H1 (cell line): ENCODE data around the gene SLC22A31. TPM values are rescaled to one million over a fixed set of nuclear protein-coding genes. Genes with fewer than 3 reads are reported as not detected.

ENCODE experiments used
- CTCF ChIA-PET: fragments of 300-600 bp; sonication (Branson Sonifier 250); formaldehyde crosslinking; loops from one replicate; lab custom pipeline; 2021; ENCODE audit not compliant: partially characterized antibody; lab: Charles Lee
- POLR2A ChIA-PET: fragments of 300-600 bp; sonication (Branson Sonifier 250); formaldehyde crosslinking; loops from one replicate; lab custom pipeline; 2021; ENCODE audit warnings: inconsistent platforms; ENCODE audit not compliant: partially characterized antibody; lab: Charles Lee
- DNase-seq, 2 experiments: peaks; one replicate each; pipeline versions ENCODE4 v3.0.0 to v3.0.0-alpha.2; 2010 to 2022; ENCODE audit warnings: low spot score in 2 of 2, low read depth in 1 of 2, mixed read lengths in 1 of 2
- FAIRE-seq: peaks from 2 replicates; lab custom pipeline; 2011; peaks lifted over from hg19 to GRCh38; lab: Jason Lieb, UNC
- H2AFZ ChIP-seq: 2 replicates; pipeline ENCODE4 v1.8.1; 2012; ENCODE audit warnings: low read length, inconsistent platforms
- H2AK5ac ChIP-seq: 2 replicates; pipeline ENCODE4 v1.6.1; 2013; ENCODE audit warnings: low read depth, low read length
- H2BK120ac ChIP-seq: replicated peaks from 2 replicates; pipeline ENCODE3; 2013; ENCODE audit warnings: low read depth, low read length, inconsistent platforms
- H2BK12ac ChIP-seq: 2 replicates; pipeline ENCODE4 v1.6.1; 2013; ENCODE audit warnings: low read depth, low read length
- H2BK15ac ChIP-seq: 2 replicates; pipeline ENCODE4 v1.6.1; 2013; ENCODE audit warnings: low read length
- H2BK20ac ChIP-seq: 2 replicates; pipeline ENCODE4 v1.6.1; 2013; ENCODE audit warnings: low read length
- H2BK5ac ChIP-seq: 2 replicates; pipeline ENCODE4 v1.6.1; 2013; ENCODE audit warnings: low read depth, low read length
- H3K14ac ChIP-seq: 2 replicates; pipeline ENCODE4 v1.6.1; 2013; ENCODE audit warnings: inconsistent platforms; ENCODE audit not compliant: insufficient read length
- H3K18ac ChIP-seq: 2 replicates; pipeline ENCODE4 v1.6.1; 2013; ENCODE audit warnings: low read length; ENCODE audit errors: extremely low read depth
- H3K23ac ChIP-seq: 2 replicates; pipeline ENCODE4 v1.6.1; 2013; ENCODE audit warnings: inconsistent platforms; ENCODE audit not compliant: insufficient read length
- H3K23me2 ChIP-seq: 2 replicates; pipeline ENCODE4 v1.6.1; 2013; ENCODE audit warnings: low read depth, low read length
- H3K27ac ChIP-seq: 2 replicates; pipeline ENCODE4 v1.6.1; 2011; ENCODE audit warnings: low read depth, low read length, inconsistent platforms
- H3K27me3 ChIP-seq, 4 experiments: replicated peaks in 1 of 4; 1 replicate in 1 of 4; 2 replicates in 3 of 4; pipeline versions ENCODE4 v1.6.1 to v1.8.1; 2011 to 2013; ENCODE audit warnings: low read length in 3 of 4, mild to moderate bottlenecking in 3 of 4, inconsistent platforms in 2 of 4, mixed read lengths in 2 of 4, moderate library complexity in 1 of 4; ENCODE audit not compliant: control insufficient read depth in 3 of 4, insufficient read depth in 3 of 4; ENCODE audit errors: extremely low read depth in 1 of 4
- H3K36me3 ChIP-seq, 4 experiments: 2 replicates each; pipeline versions ENCODE4 v1.6.1 to v1.8.1; 2011 to 2013; ENCODE audit warnings: mild to moderate bottlenecking in 4 of 4, low read length in 3 of 4, moderate library complexity in 2 of 4, control low read depth in 1 of 4, inconsistent platforms in 1 of 4; ENCODE audit not compliant: insufficient read depth in 4 of 4, control insufficient read depth in 2 of 4
- H3K4ac ChIP-seq: replicated peaks from 2 replicates; pipeline ENCODE3; 2013; ENCODE audit warnings: low read length, low read depth, mixed read lengths, inconsistent platforms; ENCODE audit not compliant: insufficient read length
- H3K4me1 ChIP-seq, 4 experiments: replicated peaks in 1 of 4; 1 replicate in 1 of 4; 2 replicates in 3 of 4; pipeline versions ENCODE4 v1.6.1 to v1.8.1; 2011 to 2013; ENCODE audit warnings: low read length in 3 of 4, inconsistent platforms in 2 of 4, mixed read lengths in 1 of 4; ENCODE audit not compliant: insufficient read depth in 4 of 4, control insufficient read depth in 3 of 4
- H3K4me2 ChIP-seq, 2 experiments: 2 replicates each; pipeline versions ENCODE4 v1.6.1 to v1.8.1; 2011 to 2013; ENCODE audit warnings: low read depth in 2 of 2, low read length in 2 of 2, control low read depth in 1 of 2, inconsistent platforms in 1 of 2, mild to moderate bottlenecking in 1 of 2; ENCODE audit not compliant: insufficient read depth in 1 of 2
- H3K4me3 ChIP-seq, 4 experiments: fragments of 200-600, 300-600 bp in 1 of 4; sonication (generic), shearing (Covaris generic), sonication (Bioruptor Twin) in 1 of 4; 2 replicates each; pipeline versions ENCODE4 v1.5.1 to v1.8.1; 2011 to 2016; ENCODE audit warnings: low read length in 4 of 4, low read depth in 3 of 4, control low read depth in 2 of 4, inconsistent platforms in 2 of 4, mild to moderate bottlenecking in 2 of 4, mixed read lengths in 1 of 4, moderate library complexity in 1 of 4; ENCODE audit not compliant: insufficient read depth in 2 of 4; ENCODE audit errors: extremely low read depth in 1 of 4
- H3K56ac ChIP-seq: replicated peaks from 2 replicates; pipeline ENCODE3; 2013; ENCODE audit warnings: low read depth, mild to moderate bottlenecking, mixed read lengths, low read length, inconsistent platforms; ENCODE audit not compliant: insufficient read length
- H3K79me1 ChIP-seq: 2 replicates; pipeline ENCODE4 v1.6.1; 2013; ENCODE audit warnings: low read depth, low read length, control low read depth
- H3K79me2 ChIP-seq, 2 experiments: 2 replicates each; pipeline versions ENCODE4 v1.6.1 to v1.8.1; 2012 to 2013; ENCODE audit warnings: low read length in 2 of 2, mild to moderate bottlenecking in 2 of 2, inconsistent platforms in 1 of 2; ENCODE audit not compliant: insufficient read depth in 2 of 2, control insufficient read depth in 1 of 2
- H3K9ac ChIP-seq, 4 experiments: replicated peaks in 1 of 4; 1 replicate in 1 of 4; 2 replicates in 3 of 4; pipeline versions ENCODE4 v1.6.1 to v1.8.1; 2011 to 2013; ENCODE audit warnings: low read depth in 3 of 4, low read length in 3 of 4, control low read depth in 2 of 4, mild to moderate bottlenecking in 2 of 4, moderate library complexity in 2 of 4, inconsistent platforms in 1 of 4; ENCODE audit errors: extremely low read depth in 1 of 4
- H3K9me3 ChIP-seq, 2 experiments: 2 replicates each; pipeline versions ENCODE4 v1.6.1 to v1.8.1; 2012 to 2013; ENCODE audit warnings: mild to moderate bottlenecking in 2 of 2, moderate library complexity in 2 of 2, control low read depth in 1 of 2, inconsistent platforms in 1 of 2, low read depth in 1 of 2, low read length in 1 of 2, mixed read lengths in 1 of 2; ENCODE audit not compliant: insufficient read depth in 2 of 2
- H4K20me1 ChIP-seq, 2 experiments: replicated peaks in 1 of 2; 2 replicates each; pipeline versions ENCODE3 to v1.8.1; 2011 to 2013; ENCODE audit warnings: inconsistent platforms in 2 of 2, low read length in 2 of 2, mild to moderate bottlenecking in 1 of 2; ENCODE audit not compliant: insufficient read depth in 2 of 2, control insufficient read depth in 1 of 2
- H4K5ac ChIP-seq: 2 replicates; pipeline ENCODE4 v1.6.1; 2013; ENCODE audit warnings: low read length, low read depth, mixed read lengths, inconsistent platforms; ENCODE audit not compliant: insufficient read length
- H4K8ac ChIP-seq: 2 replicates; pipeline ENCODE4 v1.8.0; 2013; ENCODE audit warnings: mild to moderate bottlenecking, moderate library complexity, low read length, inconsistent platforms; ENCODE audit not compliant: insufficient read depth; ENCODE audit errors: extremely low read depth
- H4K91ac ChIP-seq: replicated peaks from 2 replicates; pipeline ENCODE3; 2013; ENCODE audit warnings: low read length, mixed read lengths, inconsistent platforms; ENCODE audit not compliant: insufficient read length
- ATF3 ChIP-seq: IDR thresholded peaks from 2 replicates; pipeline ENCODE4 v1.6.1; 2011; ENCODE audit warnings: low read depth, mild to moderate bottlenecking, low read length; ENCODE audit not compliant: insufficient read depth
- EGR1 ChIP-seq: IDR thresholded peaks from 2 replicates; pipeline ENCODE4 v1.6.1; 2011; ENCODE audit warnings: low read depth, low read length, borderline replicate concordance
- KDM4A ChIP-seq: IDR thresholded peaks from one replicate; pipeline ENCODE4 v1.7.1; 2012; ENCODE audit warnings: low read depth, mild to moderate bottlenecking, moderate library complexity, low read length, inconsistent platforms; ENCODE audit not compliant: severe bottlenecking
- POLR2A ChIP-seq, 2 experiments: IDR thresholded peaks; 1 replicate in 1 of 2; 2 replicates in 1 of 2; pipeline ENCODE4 v1.6.1; 2011; ENCODE audit warnings: low read depth in 2 of 2, low read length in 2 of 2, mild to moderate bottlenecking in 2 of 2; ENCODE audit errors: control extremely low read depth in 1 of 2
- POLR2AphosphoS5 ChIP-seq: IDR thresholded peaks from 2 replicates; pipeline ENCODE4 v1.6.1; 2011; ENCODE audit warnings: low read depth, low read length
- WGBS, 2 experiments: shearing (Covaris generic) in 1 of 2; methylation state at CpG; one replicate each; pipeline versions ENCODE4 v1.1.6 to v1.1.7; 2013 to 2015; ENCODE audit warnings: low lambda C conversion rate in 2 of 2, mixed read lengths in 2 of 2, inconsistent platforms in 1 of 2, low coverage in 1 of 2, missing lambda C conversion rate in 1 of 2; ENCODE audit not compliant: insufficient replicate concordance in 2 of 2, insufficient coverage in 1 of 2, insufficient read length in 1 of 2; ENCODE audit errors: extremely low coverage in 1 of 2, missing lambda C conversion rate in 1 of 2; 5-methylcytosine and 5-hydroxymethylcytosine counted together
- polyA plus RNA-seq, 7 experiments: library from polyadenylated mRNA; depleted of rRNA in 3 of 7; stranded (reverse) in 5 of 7; unstranded in 2 of 7; fragments of >200 nt in 5 of 7; fragments of 200-250 nt in 2 of 7; gene quantifications; 1 replicate in 5 of 7; 2 replicates in 1 of 7; 4 replicates in 1 of 7; pipeline versions ENCODE4 v1.2.1 to v1.2.3, GENCODE V29; 2011 to 2013; ENCODE audit warnings: missing spikeins in 2 of 7, mixed read lengths in 2 of 7
- total RNA-seq: library from RNA; stranded (reverse); fragmentation: NEBNext Ultra II Directional; extraction: Animal tissue kit (Norgen Biotek cat#: 25700); gene quantifications from 2 replicates; pipeline ENCODE4 v1.2.1, GENCODE V29; 2021

SLC22A31 gene
- total and polyA plus RNA-seq, 2 of the 8 experiments (the other 6 are each of a cell fraction or from before 2014, with no cell fraction given): 7.7 to 10.6 TPM

- H3K4me1 ChIP-seq: no peaks in the 10 kb centered on the region
- H3K27me3 ChIP-seq: peaks cover 0 to 6% (median 1%) of the 10 kb centered on the region in 4 experiments; a peak in 3 of 7 replicates
- no peak for FAIRE-seq
- H4K8ac ChIP-seq: no peak overlapping the region
- TF ChIP-seq KDM4A: no peak
- TF ChIP-seq EGR1: no peak
- TF ChIP-seq POLR2AphosphoS5: peak; percentile 40; the same call in 1 of the 2 replicates
- no peak for TF ChIP-seq ATF3
- TF ChIP-seq POLR2A (IDR thresholded peaks at IDR 0.05; ENCODE audit: control extremely low read depth in 1 of 2, low read depth in 2 of 2, low read length in 2 of 2): 0 out of 3 replicates have a peak, but pooled peaks of 1 of the 2 experiments have one; percentile 21
- TF ChIP-seq, all 59 proteins: peak for 2
- no peaks in the 10 kb centered on the region for H3K79me1 ChIP-seq
- no peaks in the 10 kb centered on the region; the same call in 1 of the 2 replicates for H3K23me2 ChIP-seq
- no peak overlapping the region for H2BK15ac ChIP-seq
- H3K23ac ChIP-seq: no peak overlapping the region
- H3K79me2 ChIP-seq: no peaks in the 10 kb centered on the region
- H2BK5ac ChIP-seq: no peak overlapping the region
- no peak overlapping the region for H2AK5ac ChIP-seq
- ChIA-PET POLR2A (interaction anchor here (0.7 to 1.5 kb wide), 8 partner anchors 7 to 340 kb away, joined by 3 to 6 read pairs (median 3); partner anchors contain the start of genes ACSF3 and TRAPPC2L), CTCF (interaction anchor here (0.6 to 2.4 kb wide), 4 partner anchors 10 to 290 kb away, joined by 3 to 8 read pairs (median 4); no protein-coding TSS in a partner anchor)
- H2BK12ac ChIP-seq: no peak overlapping the region
- H4K5ac ChIP-seq: no peak overlapping the region
- H3K4me3 ChIP-seq: no peak overlapping the region
- 83% methylated on average over 26 of the region's 26 CpGs; no CpG with 5 or more reads in 1 of the 2 experiments for WGBS, 2 experiments
- no peak overlapping the region for H3K9ac ChIP-seq
- no peak overlapping the region for H3K4me2 ChIP-seq
- H3K9me3 ChIP-seq: peaks cover 15 to 31% of the 10 kb centered on the region in 2 experiments
- H2BK120ac ChIP-seq: no peak overlapping the region
- H3K27ac ChIP-seq: no peak overlapping the region
- H3K36me3 ChIP-seq: no peaks in the 10 kb centered on the region
- H2AFZ ChIP-seq: no peak overlapping the region
- no peak overlapping the region for H3K56ac ChIP-seq
- H4K91ac ChIP-seq: no peak overlapping the region
- no peak for DNase-seq
- no peak overlapping the region for H3K4ac ChIP-seq
- peaks cover 0 to 4% of the 10 kb centered on the region in 2 experiments for H4K20me1 ChIP-seq
- H3K14ac ChIP-seq: no peak overlapping the region
- no peak overlapping the region for H2BK20ac ChIP-seq
- no peak overlapping the region for H3K18ac ChIP-seq
These were observed 43.3 kb downstream of the SLC22A31 start for GRCh38 chr16:89156740-89157645.
